GM23338 (cell line): ENCODE results near the gene LIFR. TPM values are rescaled to one million over a fixed set of nuclear protein-coding genes. Genes with fewer than 3 reads are reported as not detected.

Experiments
- ATAC-seq: fragments of 200-7000 bp; cut with Tn5 transposase; 3 replicates; pipeline ENCODE4 v1.9.1; 2020
- DNase-seq: peaks from one replicate; pipeline ENCODE4 v3.0.0-alpha.2; 2015; ENCODE audit warnings: low spot score
- H2AFZ ChIP-seq: fragments of 200-600 bp; sonication (generic); 2 replicates; pipeline ENCODE4 v1.8.0; 2016; ENCODE audit warnings: antibody characterized with exemption, mild to moderate bottlenecking, moderate library complexity
- H3F3A ChIP-seq: fragments of 200-600 bp; sonication (generic); replicated peaks from 2 replicates; pipeline ENCODE4 v1.8.0; 2017; ENCODE audit warnings: antibody characterized with exemption, mixed run types, low read depth
- H3K27ac ChIP-seq: fragments of 200-600 bp; sonication (generic); 2 replicates; pipeline ENCODE4 v1.6.1; 2016; ENCODE audit warnings: low read depth
- H3K27me3 ChIP-seq: fragments of 200-600 bp; sonication (generic); 2 replicates; pipeline ENCODE4 v1.8.0; 2016; ENCODE audit warnings: mild to moderate bottlenecking, mixed run types, moderate library complexity; ENCODE audit not compliant: insufficient read depth
- H3K36me3 ChIP-seq: fragments of 200-600 bp; sonication (generic); 2 replicates; pipeline ENCODE4 v1.8.0; 2016; ENCODE audit warnings: mild to moderate bottlenecking; ENCODE audit not compliant: insufficient read depth
- H3K4me1 ChIP-seq: fragments of 200-600 bp; sonication (generic); 2 replicates; pipeline ENCODE4 v1.8.0; 2016; ENCODE audit warnings: mild to moderate bottlenecking, moderate library complexity; ENCODE audit not compliant: insufficient read depth
- H3K4me2 ChIP-seq: fragments of 200-600 bp; sonication (generic); 2 replicates; pipeline ENCODE4 v1.7.1; 2017; ENCODE audit warnings: mixed run types
- H3K4me3 ChIP-seq: fragments of 200-600 bp; sonication (generic); 2 replicates; pipeline ENCODE4 v1.6.1; 2016; ENCODE audit warnings: mixed run types
- H3K79me2 ChIP-seq: fragments of 200-600 bp; sonication (generic); replicated peaks from 2 replicates; pipeline ENCODE4 v1.8.0; 2017; ENCODE audit warnings: mild to moderate bottlenecking; ENCODE audit not compliant: insufficient read depth
- H3K9me2 ChIP-seq: fragments of 200-600 bp; sonication (generic); 2 replicates; pipeline ENCODE4 v1.8.0; 2017; ENCODE audit not compliant: insufficient read depth
- H4K20me1 ChIP-seq: fragments of 200-600 bp; sonication (generic); replicated peaks from 2 replicates; pipeline ENCODE4 v1.8.0; 2017; ENCODE audit warnings: mild to moderate bottlenecking; ENCODE audit not compliant: insufficient read depth
- H3K27ac Mint-ChIP-seq: 2 replicates; pipeline ENCODE4 v1.8.0; 2020; ENCODE audit warnings: inconsistent platforms, mild to moderate bottlenecking, moderate library complexity, mixed read lengths
- H3K27me3 Mint-ChIP-seq: 3 replicates; pipeline ENCODE4 v1.8.0; 2022; ENCODE audit warnings: low read depth, mild to moderate bottlenecking, moderate library complexity, mixed read lengths, inconsistent platforms; ENCODE audit not compliant: insufficient read depth, poor library complexity
- H3K36me3 Mint-ChIP-seq: 3 replicates; pipeline ENCODE4 v1.8.0; 2021; ENCODE audit warnings: low read depth, mild to moderate bottlenecking, inconsistent platforms, moderate library complexity, mixed read lengths
- H3K4me1 Mint-ChIP-seq: 3 replicates; pipeline ENCODE4 v1.8.0; 2020; ENCODE audit warnings: mild to moderate bottlenecking, inconsistent platforms, mixed read lengths
- H3K4me3 Mint-ChIP-seq: 3 replicates; pipeline ENCODE4 v1.8.0; 2021; ENCODE audit warnings: moderate library complexity, mild to moderate bottlenecking, inconsistent platforms, mixed read lengths
- H3K9me3 Mint-ChIP-seq: 3 replicates; pipeline ENCODE4 v1.8.0; 2020; ENCODE audit warnings: moderate library complexity, mild to moderate bottlenecking, inconsistent platforms, mixed read lengths
- CREB1 ChIP-seq: fragments of 250-450 bp; sonication (Bioruptor Pico); IDR thresholded peaks from 2 replicates; pipeline ENCODE4 v1.5.0; 2020; ENCODE audit warnings: low read depth, mild to moderate bottlenecking, moderate library complexity
- CTCF ChIP-seq, 2 experiments: fragments of 200-600 bp in 1 of 2; sonication (generic) in 1 of 2; conservative IDR thresholded peaks; 2 replicates each; pipeline versions ENCODE4 v1.5.1 to v1.6.1; 2016 to 2017; ENCODE audit warnings: antibody characterized with exemption in 2 of 2, low read depth in 2 of 2, mild to moderate bottlenecking in 2 of 2, moderate library complexity in 1 of 2
- ETS1 ChIP-seq: IDR thresholded peaks from 2 replicates; pipeline ENCODE4 v1.6.1; 2016; ENCODE audit warnings: antibody characterized with exemption
- EZH2 ChIP-seq: fragments of 200-600 bp; sonication (generic); IDR thresholded peaks from one replicate; pipeline ENCODE4 v1.8.0; 2017; ENCODE audit warnings: antibody characterized with exemption, mild to moderate bottlenecking, low read depth; ENCODE audit not compliant: unreplicated experiment
- EZH2phosphoT487 ChIP-seq: fragments of 200-600 bp; sonication (generic); IDR thresholded peaks from one replicate; pipeline ENCODE4 v1.8.1; 2018; ENCODE audit warnings: antibody characterized with exemption; ENCODE audit not compliant: unreplicated experiment
- JUNB ChIP-seq: IDR thresholded peaks from one replicate; pipeline ENCODE4 v1.6.1; 2016; ENCODE audit warnings: antibody characterized with exemption; ENCODE audit not compliant: unreplicated experiment
- NANOG ChIP-seq: IDR thresholded peaks from 2 replicates; pipeline ENCODE4 v1.6.1; 2016; ENCODE audit warnings: antibody characterized with exemption, borderline replicate concordance
- ZNF114 ChIP-seq: fragments of 250-450 bp; sonication (Bioruptor Pico); IDR thresholded peaks from 2 replicates; pipeline ENCODE4 v1.5.0; 2020; ENCODE audit warnings: mild to moderate bottlenecking, moderate library complexity
- ZNF331 ChIP-seq: fragments of 250-450 bp; sonication (Bioruptor Pico); IDR thresholded peaks from 2 replicates; pipeline ENCODE4 v1.5.0; 2020; ENCODE audit warnings: low read depth, mild to moderate bottlenecking, moderate library complexity
- ZNF462 ChIP-seq: fragments of 250-450 bp; sonication (Bioruptor Pico); IDR thresholded peaks from 2 replicates; pipeline ENCODE4 v1.5.0; 2020; ENCODE audit warnings: mild to moderate bottlenecking, moderate library complexity
- polyA plus RNA-seq: library from polyadenylated mRNA; unstranded; fragments of >200 nt; fragmentation: Nextera tagmentation; extraction: Ambion mirVana; gene quantifications from 2 replicates; pipeline ENCODE4 v1.2.1, GENCODE V29; 2016
- total RNA-seq: library from RNA; depleted of rRNA; stranded (reverse); fragments of >200 nt; shearing (Covaris generic); gene quantifications from 2 replicates; pipeline ENCODE4 v1.2.3, GENCODE V29; 2014

Gene LIFR
- total and polyA plus RNA-seq, 2 experiments from 2014 or later = 11.0 to 25.2 TPM

- H3K4me2 ChIP-seq = no peak overlapping the region
- Mint-ChIP-seq H3K27ac (no peak overlapping the region), H3K27me3 (peaks cover 2% of the 10 kb centered on the region), H3K4me3 (no peak overlapping the region), H3K9me3 (no peaks in the 10 kb centered on the region), H3K36me3 (no peaks in the 10 kb centered on the region), H3K4me1 (no peaks in the 10 kb centered on the region)
- H3K4me1 ChIP-seq = no peaks in the 10 kb centered on the region
- H3K27me3 ChIP-seq = no peaks in the 10 kb centered on the region
- H3K27ac ChIP-seq = no peak overlapping the region
- no peaks in the 10 kb centered on the region for H3K79me2 ChIP-seq
- no peaks in the 10 kb centered on the region for H3F3A ChIP-seq
- ATAC-seq (no peak), DNase-seq (no peak)
- H3K9me2 ChIP-seq = no peaks in the 10 kb centered on the region
- no peak for TF ChIP-seq JUNB
- no peaks in the 10 kb centered on the region for H4K20me1 ChIP-seq
- no peak overlapping the region for H3K4me3 ChIP-seq
- no peaks in the 10 kb centered on the region for H3K36me3 ChIP-seq
- no peak overlapping the region for H2AFZ ChIP-seq
Observed at GRCh38 chr5:38589629-38590028, 33.2 kb upstream of the LIFR start.

GRCh38 chr5:38585816-38586215 is 29.4 kb upstream of the LIFR start:
- ATAC-seq (no peak), DNase-seq (no peak)
- Histone ChIP-seq H3K36me3 (no peaks in the 10 kb centered on the region), H3K9me2 (no peaks in the 10 kb centered on the region), H3K4me2 (no peak overlapping the region), H3F3A (no peaks in the 10 kb centered on the region), H4K20me1 (no peaks in the 10 kb centered on the region), H3K4me1 (0 out of 2 replicates have a peak, but pooled peaks cover 4% of the 10 kb centered on the region), H3K27me3 (no peaks in the 10 kb centered on the region), H2AFZ (no peak overlapping the region), H3K27ac (no peak overlapping the region), H3K79me2 (no peaks in the 10 kb centered on the region), H3K4me3 (no peak overlapping the region)
- TF ChIP-seq EZH2phosphoT487 (no peak), EZH2 (no peak), CTCF (conservative IDR thresholded peaks at IDR 0.05; ENCODE audit: low read depth in 2 of 2) (no peak), CREB1 (CRISPR knock-in tag) (no peak), ZNF462 (CRISPR knock-in tag) (no peak), ZNF331 (no peak), NANOG (no peak), JUNB (no peak), ETS1 (no peak), ZNF114 (CRISPR knock-in tag) (no peak)
- Mint-ChIP-seq H3K27me3 (peaks cover 2% of the 10 kb centered on the region), H3K27ac (no peak overlapping the region), H3K9me3 (no peaks in the 10 kb centered on the region), H3K4me3 (no peak overlapping the region), H3K4me1 (peaks cover 13% of the 10 kb centered on the region), H3K36me3 (no peaks in the 10 kb centered on the region)
